Stimulated activated naive CD4-positive, alpha-beta T cell treated with Interleukin-2 at 50 U/mL for 16 hours (primary cell): ENCODE results near the gene DLK2.
"Not testable (repeated sequence)": the region's sequence is repeated elsewhere in the genome, so short reads cannot be mapped to it uniquely, and the experiment has no call there.

Experiments
- DNase-seq: peaks from one replicate; lab custom pipeline; 2025; lab: John Stamatoyannopoulos, UW

DLK2 gene

DNA sequence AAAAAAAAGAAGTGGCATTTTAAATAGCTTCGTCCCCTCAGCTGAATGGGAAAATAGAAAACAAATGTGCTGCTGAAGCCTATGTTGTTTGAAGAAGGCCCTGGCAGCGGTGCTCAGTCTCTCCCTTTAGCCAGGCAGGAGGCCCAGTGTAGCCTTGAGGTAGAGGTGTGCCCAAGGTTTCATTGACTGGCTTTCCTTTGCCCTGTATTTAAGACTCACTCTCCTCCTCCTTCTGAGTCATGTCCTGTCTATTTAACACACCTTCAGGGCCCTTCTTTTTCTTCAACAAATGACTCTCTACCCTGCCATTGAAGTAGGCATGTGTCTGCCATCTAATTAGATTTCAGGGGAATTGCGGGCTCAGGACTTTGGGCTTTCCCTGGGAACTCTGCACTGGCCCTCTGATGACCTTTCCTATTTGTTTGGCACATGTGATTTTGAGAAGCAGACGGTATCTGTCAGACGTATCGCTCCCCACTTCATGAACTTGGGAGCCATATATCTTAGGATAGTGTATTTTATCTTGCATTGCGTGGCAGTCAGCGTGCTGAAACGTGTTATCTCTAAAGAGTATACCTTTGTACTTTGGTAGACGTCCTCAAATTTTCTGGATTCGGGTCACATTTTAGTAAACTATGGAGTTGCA, 26.4 kb upstream of the DLK2 start:
- no peak for DNase-seq

DNA sequence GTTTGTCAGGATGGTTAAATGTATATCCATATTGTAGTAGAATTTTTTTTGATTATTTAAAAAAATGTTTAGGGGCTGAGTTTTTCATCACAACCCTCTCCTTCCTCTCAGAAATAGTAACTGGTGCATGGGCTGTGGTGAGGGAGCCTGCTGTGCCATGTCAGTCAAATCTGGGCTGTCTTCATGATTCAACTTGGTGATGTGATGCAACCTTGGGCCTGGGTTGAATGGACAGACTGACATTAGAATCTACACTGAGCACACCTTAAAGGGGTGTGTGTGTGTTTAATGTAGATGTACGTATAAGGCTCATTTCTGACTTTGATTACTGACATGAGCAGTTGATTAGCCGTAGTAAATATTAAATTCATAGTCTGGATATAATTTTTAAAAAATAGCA, 25.7 kb upstream of the DLK2 start:
- DNase-seq = no peak

DNA sequence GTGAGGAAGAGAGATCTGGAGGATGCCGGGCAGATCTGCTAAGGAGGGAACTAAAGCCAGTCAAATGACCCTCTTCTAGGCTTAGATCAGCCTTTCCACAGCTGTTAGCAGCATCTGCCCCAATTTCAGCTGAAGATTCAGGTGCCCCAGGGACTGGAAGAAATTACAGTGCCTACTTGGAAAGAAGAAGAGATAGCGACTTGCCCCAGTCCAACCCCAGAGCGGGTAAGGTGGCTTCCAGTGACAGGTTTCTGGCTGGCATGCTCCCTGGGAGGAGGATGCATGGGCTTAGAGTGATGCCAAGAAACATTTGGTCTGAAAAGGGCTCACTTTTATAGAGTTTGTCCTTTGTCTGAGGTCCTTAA, 22.6 kb upstream of the DLK2 start:
- no peak for DNase-seq

DNA sequence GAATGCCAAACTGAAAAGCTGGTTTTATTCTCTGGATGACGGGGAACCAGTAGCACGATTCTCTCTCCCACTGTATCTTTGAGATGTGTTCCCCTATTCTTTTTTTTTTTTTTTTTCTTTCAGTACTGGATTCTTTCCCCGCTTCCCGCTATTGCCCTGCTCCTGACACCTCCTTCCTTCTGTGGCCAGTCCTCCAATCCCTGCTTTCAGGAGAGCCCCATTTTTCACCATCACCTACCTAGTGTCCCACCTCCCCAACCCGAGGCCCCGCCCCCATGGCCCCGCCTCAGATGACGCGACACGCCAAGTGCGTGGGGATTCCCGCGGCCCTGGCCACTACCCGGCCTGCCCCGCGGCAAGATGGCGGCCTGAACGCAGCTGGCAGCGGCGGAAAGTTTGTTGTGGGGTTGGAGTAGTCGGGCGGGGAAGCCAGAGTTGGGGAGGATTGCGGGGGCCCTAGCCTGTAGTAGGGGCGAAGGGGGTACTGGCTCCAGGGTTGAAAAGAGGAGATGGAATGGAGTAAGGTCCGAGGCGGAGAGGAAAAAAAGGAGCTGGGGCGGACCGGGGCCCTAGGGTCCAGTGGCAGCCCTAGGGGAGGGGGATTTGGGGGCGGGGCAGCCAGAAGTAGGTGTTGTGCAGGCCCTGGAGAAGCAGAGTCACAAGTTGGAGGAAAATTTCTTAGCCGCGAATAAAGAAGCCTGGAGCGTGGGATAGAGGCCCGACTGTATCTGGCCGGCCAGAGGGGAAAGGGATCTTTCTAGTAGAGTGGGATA, 22.1 kb upstream of the DLK2 start, which contains the start of gene TJAP1:
Gene TJAP1, plus strand, starts transcription at position 336 of the 773 bp plus-strand sequence. CDS start 21,432 bp downstream, outside the sequence.
- DNase-seq = peak; percentile 94

DNA sequence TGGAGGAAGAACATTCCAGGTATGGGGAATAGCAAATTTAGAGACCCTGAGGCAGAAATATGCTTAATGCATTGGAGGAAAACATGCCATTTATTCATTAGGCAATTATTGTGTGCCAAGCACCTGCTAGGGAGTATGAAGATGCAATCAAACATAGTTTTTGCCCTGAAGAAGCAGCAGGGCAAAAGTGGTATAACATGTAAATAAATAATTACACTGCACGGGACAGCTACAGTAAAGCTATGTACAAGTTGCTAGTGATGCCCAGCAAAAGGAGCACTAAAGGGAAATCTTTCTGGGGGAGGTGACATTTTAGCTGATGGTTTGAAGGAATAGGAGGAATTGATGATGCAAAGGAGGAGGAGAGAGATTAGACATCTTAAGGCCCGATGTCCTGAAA, 21.4 kb upstream of the DLK2 start:
- no peak for DNase-seq

DNA sequence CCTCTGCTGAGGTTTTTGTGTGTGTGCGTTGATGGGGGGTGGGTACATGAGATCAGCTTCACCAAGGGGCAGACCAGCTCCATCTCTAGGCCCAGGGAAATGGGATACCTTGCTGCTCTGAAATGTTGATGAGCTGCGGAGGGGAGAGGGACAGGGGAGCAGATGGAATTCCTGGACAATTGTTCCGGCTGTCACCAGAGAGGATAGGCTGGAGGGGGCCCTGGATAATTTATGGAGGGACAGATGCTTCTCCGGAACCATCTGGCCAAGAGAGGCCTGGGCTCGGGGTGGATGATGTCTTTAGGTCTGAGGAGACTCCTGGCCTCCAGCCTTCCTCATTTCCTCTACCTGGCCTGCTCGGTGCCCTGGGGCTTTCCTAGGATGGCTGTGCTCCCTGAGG, 20.2 kb upstream of the DLK2 start:
- DNase-seq = no peak

DNA sequence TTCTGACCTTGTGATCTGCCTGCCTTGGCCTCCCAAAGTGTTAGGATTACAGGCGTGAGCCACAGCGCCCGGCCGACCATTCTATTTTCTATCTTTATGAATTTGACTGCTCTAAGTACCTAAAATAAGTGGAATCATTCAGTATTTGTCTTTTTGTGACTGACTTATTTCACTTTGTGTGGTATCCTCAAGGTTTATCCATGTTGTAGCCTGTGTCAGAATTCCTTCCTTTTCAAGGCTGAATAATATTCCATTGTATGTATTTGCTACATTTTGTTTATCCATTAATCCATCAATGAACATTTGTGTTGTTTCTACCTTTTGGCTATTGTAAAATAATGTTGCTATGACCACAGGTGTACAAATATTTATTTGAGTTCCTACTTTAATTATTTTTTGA, 17.2 kb upstream of the DLK2 start:
- DNase-seq = no peak

DNA sequence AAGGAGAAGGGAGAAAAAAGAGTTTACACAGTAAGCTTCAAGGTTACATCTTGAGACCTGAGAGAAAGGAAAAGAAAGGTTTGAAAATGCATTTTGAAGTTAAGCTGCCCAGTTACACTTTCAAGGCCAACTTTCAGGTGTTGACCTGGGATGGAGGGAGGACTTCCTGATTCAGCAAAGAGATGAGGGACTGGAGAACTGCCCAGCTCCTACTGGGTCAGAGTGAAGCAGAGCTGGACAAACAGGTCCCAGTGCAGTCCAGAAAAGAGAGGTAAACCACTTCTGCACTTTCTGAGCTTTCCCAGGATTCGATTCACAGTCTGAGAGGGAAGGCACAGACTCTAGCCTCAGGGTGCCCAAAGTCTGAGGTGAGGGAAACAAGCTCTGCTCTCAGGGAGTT, 16.1 kb upstream of the DLK2 start:
- no peak for DNase-seq

DNA sequence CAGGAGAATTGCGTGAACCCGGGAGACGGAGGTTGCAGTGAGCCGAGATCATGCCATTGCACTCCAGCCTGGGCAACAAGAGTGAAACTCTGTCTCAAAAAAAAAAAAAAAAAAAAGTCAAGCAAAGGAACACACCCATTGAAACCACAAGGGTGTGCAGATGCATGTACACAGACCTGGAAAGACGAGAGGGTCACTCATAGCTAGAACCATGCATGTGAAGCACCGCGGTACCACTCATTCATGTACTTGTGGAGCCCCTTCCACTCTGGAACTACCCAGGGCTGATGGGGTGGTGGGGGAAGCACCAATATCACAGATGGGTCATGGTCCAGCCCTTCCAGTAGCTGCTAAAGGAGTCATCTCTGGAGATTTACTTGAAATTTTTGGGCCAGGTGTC, 14.6 kb upstream of the DLK2 start:
- no peak for DNase-seq

DNA sequence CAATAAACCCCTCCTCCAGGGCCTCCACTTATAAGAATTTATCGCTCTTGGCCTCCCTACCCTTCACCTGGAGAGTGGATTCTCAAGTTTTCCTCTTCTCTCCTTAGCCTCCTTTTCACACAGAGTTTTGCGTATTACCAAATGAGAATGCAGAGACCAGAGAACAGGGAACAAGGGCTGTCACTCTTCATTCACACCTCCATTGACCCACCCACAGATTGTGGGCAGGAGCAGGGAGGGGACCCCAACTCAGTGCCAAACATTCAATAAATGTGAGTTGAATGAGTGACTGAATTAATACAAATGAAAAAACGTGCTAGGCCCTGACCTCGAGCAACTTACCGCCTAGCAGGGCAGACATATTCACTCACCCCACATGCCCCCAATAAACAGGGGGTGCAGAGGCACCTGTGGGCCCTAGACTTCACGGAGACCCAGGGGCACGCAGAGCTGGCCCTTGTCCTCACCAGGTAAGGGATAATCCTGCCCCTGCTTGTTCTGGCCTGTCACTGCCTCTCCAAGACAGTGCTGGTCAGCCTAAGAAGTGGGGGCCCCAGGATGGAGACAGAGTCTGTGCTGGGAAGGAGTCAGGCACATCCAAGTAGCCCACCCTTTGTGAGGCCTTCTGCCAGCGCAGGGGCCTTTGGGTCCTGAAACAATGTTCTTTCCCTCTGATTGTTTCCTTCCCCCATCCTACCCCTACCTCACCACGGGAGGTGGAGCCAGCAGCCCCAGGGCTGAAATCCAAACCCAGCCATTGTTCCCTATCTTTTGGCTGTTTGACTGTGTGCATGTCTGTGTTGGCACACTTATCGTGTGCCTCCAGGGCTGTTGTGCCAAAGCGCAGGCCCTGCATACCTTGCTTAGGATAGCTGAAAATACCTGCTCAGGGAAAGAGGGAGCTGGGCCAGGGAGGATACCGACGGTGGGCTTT, 13.7 kb upstream of the DLK2 start:
- no peak for DNase-seq

DNA sequence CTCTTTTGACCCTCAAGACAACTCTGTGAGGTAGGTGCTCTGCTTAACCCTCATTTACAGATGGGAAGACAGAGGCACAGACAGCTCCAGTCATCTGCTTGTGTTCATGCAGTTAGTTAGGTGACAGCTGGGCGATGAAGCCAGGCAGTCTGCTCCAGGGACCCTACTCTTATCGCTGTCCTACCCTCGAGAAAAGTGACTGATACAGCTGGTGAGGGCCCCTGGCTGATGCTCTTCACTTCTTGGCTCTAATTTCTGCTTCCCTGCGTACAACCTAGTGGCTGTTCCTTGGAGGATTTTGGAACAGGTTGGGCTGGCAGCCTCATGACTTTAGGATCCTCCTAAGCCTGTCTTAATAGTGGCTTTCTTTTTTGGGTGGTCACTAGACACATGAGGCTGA, 12.9 kb upstream of the DLK2 start:
- DNase-seq = no peak

DNA sequence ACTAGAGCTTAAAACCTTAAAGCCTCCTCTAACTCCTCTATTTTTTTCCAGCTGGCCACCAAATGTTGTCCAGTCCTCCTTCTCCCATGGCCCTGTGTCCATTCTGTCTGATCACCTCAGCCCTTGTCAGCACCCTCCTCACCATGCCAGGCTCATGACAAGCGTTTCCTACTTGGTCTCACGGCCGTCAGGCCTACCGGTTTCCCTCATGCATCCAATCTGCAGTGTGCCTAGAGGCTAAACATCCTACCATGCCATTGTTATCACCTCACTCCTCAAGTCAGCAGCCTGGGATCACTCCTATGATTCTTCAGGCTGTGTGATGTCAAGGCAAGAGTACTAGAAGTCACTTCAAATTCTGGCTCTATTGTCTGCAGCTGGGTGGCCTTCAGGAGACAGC, 12.4 kb upstream of the DLK2 start:
- DNase-seq = no peak

DNA sequence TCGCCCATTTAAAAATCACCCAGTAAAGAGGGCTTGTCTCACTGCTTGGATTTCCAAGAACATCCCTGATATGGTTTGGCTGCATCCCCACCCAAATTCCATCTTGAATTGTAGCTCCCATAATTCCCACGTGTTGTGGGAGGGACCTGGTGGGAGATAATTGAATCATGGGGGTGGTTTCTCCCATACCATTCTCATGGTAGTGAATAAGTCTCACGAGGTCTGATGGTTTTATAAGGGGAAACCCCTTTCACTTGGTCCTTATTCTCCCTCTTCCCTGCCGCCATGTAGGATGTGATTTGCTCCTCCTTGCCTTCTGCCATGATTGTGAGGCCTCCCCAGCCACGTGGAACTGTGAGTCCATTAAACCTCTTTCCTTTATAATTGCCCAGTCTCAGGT, 11.9 kb upstream of the DLK2 start:
- DNase-seq = not testable (repeated sequence)

DNA sequence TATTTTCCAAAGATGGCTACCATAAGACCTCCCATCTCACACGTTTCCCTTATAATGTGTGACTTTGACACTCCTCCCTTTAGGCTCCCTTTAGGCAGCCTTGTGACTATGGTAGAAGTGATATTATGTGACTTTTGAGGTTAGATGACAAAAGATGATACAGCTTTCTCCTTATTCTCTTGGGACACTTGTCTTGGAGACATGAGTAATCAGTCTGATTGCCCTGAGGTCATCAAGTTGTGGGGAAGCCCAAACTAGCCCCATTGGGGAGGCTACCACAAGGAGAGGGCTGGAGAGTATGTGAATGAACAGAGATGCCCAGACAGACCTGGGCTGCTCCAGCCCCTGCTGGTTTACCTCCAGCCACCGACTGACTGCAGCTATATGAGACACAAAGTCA, 10.6 kb upstream of the DLK2 start:
- DNase-seq = no peak

DNA sequence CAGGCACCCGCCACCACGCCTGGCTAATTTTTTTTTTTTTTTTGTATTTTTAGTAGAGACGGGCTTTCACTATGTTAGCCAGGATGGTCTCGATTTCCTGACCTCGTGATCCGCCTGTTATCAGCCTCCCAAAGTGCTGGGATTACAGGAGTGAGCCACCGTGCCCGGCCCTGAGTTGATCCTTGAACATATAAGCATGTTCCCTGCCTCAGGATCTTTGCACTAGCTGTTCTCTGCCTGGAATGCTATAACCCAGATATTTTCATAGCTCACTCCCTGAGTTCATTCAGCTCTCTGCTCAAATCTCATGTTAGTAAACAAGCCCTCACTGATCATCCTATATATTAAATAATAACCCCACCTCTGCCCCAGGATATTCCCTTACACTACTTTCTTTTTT, 9.0 kb upstream of the DLK2 start:
- no peak for DNase-seq

DNA sequence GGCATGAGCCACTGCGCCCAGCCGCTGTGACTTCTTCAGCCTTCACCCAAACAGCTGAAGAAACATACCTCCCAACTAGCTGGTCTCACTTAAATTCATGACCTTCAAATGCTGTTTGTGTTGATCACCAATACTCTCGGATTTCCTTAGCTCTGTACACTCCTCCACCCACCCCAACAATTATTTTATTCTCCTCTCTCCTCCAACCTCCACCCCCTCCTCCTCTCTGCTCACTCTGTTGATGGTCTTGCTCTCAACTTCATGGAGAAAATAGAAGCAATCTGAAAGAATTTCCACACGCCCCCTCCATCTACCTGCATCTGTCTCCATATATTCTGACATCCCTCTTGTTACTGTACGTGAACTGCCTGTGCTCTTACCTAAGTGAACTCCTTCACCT, 6.6 kb upstream of the DLK2 start:
- DNase-seq = no peak

DNA sequence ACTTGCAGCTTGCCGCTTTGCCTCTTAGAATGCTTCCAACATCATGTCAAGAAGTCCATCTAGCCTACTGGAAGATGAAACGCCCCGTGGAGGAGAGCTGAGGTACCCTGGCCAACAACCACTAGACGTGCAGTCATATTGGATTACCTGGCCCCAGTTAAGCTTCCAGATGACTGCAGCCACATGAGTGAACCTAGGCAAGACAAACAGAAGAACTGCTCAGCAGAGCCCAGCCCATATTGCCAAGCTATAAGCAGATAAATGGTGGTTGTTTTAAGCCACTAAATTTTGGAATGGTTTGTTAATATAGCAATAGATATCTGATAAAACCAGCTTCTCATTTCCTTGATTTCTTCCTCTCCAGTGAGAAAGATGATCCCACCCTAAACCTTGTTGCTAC, 4.7 kb upstream of the DLK2 start:
- DNase-seq = no peak

DNA sequence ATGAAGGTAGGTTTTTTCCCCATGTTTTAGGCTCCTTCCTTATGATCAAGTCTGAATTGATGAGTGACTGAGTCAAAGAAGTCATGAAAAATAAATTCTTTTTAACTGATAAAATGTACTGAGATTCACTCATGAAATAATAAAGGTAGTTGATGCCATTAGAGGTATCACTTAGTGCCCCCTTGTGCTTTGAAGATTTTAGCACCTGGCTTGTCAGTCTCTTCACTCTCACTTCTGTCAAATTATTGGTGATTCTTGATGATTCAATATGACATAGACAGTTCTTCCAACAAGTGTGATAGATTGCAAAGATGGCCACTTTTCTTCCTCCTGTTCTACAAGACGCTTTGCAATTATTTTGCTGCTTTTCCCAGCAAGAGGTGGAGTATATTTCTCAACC, 4.2 kb upstream of the DLK2 start:
- DNase-seq = no peak

DNA sequence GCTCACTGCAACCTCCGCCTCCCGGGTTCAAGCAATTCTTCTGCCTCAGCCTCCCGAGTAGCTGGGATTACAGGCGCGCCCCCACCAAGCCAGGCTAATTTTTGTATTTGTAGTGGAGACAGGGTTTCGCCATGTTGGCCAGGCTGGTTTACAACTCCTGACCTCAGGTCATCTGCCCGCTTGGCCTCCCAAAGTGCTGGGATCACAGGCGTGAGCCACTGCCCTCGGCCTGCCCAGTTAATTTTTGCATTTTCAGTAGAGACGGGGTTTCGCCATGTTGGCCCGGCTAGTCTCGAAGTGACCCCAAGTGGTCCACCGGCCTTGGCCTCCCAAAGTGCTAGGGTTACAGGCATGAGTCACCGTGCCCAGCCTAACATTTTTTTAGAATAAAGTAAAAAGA, 2.8 kb upstream of the DLK2 start:
- DNase-seq = not testable (repeated sequence)

DNA sequence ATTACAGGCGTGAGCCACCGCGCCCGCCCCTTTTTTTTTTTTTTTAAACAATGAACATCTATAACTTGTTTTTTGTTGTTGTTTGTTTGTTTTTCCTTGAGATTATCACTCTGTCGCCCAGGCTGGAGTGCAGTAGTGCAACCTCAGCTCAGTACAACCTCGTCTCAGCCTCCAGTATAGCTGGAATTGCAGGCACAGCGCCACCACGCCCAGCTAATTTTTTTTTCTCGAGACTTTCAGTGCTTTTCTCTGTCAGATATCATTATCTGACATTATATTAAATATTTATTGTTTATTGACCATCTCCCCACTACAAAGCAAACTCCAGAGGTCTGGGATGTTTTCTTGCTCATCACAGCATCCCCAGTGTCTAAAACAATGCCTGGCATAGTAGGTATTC, 2.3 kb upstream of the DLK2 start:
- no peak for DNase-seq

DNA sequence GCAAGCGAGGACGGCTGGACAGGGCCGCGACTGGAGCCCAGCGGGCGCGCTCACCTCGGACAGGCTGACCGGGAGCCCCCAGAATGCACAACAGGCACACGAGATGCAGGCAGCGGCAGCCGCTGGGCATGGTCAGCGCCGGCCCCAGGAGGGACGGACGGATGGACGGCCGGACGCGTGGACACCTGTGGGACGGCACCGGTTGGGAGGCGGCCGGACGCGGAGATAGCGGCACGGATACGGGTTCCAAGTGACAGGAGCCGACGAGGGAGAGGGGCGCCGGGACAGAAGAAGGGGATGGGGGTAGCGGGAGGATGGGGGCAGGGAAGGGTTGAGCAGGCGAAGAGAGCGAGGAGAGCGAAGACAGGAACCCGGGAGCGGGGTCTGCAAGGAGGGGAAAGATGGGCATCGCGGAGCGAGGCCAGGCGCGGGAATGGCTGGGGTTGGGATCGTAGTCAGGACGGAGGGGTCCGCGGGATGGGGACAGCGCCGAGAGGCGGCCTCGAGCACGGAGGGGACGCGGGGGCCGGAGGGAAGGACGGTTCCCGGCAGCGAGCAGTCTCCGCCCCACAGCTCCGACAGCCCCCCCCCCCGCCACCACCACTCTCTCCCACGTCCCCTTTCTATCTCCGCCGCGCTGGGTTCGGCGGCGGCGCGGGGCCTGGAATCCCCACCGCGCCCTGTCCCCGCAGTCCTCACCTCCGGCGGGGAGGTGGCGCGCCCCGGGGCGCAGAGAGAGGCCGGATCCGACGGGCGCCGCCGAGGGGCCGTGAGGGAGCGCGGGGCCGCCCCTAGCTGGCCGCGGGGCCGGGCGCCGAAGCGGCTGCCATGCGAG, 435 bp downstream of the DLK2 start:
- DNase-seq = peak; percentile 16

DNA sequence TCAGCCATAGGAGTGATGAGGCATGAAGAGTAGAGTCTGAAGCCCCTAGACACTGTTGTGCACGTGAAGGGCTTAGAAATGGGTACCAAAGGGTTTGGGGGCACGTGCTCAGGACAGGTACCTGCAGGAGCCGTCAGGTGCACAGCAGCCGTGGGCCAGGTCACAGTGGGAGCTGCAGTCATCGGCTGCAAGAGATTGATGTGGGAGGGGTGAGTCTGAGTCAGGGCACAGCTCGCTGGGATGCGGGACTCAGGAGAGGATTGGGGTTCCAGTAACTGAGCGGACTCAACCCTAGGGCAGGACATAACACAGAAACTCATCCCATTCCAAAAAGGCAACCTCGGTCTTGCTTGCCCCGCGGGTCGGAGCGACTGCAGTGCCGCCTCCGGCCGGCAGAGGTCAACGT, 1.1 kb downstream of the DLK2 start:
- DNase-seq = peak; percentile 47
